HG03025 (cell line): ENCODE measurements around the gene KRTAP2-2.
"Not testable (repeated sequence)": the region's sequence is repeated elsewhere in the genome, so short reads cannot be mapped to it uniquely, and the experiment has no call there.

Source experiments
- ATAC-seq: cut with Tn5 transposase; IDR thresholded peaks from one replicate; pipeline ENCODE4 v1.9.1; 2021; ENCODE audit warnings: mild to moderate bottlenecking, moderate library complexity; ENCODE audit not compliant: unreplicated experiment, low FRiP score

KRTAP2-2 gene

GRCh38 chr17:41065016-41065689 lies 10.1 kb upstream of the KRTAP2-2 start:
- ATAC-seq: not testable (repeated sequence)

- ATAC-seq: no peak
Measured at GRCh38 chr17:41064301-41064700, 9.3 kb upstream of the KRTAP2-2 start.

DNA sequence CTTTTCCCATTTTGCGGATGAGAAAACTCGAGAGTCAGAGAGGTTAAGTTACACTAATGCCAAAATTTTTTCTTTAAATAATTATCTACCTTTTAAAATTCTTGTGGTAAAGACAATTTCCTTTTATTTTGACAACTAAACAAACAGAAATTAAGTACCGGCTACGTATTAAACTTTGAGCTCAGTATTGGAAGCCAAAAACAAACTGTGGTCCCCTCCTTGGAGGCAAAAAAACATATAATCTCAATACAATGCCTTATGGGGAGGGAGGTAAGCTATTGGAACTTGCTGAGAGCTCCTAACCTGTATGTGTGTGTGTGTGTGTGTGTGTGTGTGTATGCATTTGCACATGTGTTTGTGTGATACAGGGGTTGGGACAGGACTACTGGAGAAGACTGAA lies 8.4 kb upstream of the KRTAP2-2 start:
- ATAC-seq: no peak

DNA sequence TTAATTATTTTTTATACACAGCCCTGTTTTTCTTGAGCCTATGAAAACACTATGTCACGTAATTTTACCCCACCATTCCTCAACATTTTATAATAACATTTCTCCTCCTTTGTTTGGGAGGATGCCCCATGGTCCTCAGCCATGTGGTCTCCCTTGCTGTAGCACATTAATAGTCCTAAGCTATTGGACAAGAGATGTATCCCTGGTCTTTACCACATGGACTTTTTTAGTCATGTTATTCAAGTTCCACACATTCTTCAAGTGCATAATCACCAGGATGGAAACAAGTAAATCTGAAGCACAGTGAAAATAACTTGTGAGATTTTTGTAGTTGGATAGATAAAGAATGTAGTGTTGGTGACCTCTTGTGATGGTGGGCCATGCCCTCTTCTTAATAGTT lies 6.9 kb upstream of the KRTAP2-2 start:
- no peak for ATAC-seq

DNA sequence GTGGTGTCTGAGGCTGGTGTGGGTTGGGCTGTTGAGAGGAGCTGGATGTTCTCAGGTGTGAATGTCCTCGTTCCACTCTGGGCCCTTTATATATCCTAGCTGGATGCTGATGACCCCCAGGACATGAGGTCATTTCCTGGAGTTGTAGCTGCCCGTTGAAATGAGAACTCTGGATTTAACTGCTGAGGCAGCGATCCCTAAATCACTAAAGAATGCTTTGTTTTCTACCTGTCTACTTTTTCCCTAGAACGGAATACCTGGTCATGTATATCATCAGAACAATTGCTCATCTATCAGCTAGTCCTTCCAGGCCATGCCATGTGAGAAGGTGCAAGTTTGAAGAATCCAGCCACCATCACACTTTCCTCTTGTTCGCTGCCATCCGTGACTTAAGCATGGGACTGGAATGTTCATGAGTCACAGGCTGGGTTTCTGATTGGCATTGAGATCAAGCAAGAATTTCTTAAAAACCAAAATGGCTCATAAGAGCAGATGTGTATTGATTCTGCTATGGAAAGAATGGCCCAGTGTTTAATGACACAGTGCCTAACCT lies 5.1 kb upstream of the KRTAP2-2 start, which contains the start of gene KRTAP2-3:
Gene KRTAP2-3 (minus strand): TSS at position 63 of the 553 bp plus-strand sequence. CDS start 64 bp downstream, outside the sequence.
- ATAC-seq: no peak

- not testable (repeated sequence) for ATAC-seq
Measured at GRCh38 chr17:41059276-41060051, 4.4 kb upstream of the KRTAP2-2 start.

- no peak for ATAC-seq
Measured at GRCh38 chr17:41058741-41059140, 3.7 kb upstream of the KRTAP2-2 start.

DNA sequence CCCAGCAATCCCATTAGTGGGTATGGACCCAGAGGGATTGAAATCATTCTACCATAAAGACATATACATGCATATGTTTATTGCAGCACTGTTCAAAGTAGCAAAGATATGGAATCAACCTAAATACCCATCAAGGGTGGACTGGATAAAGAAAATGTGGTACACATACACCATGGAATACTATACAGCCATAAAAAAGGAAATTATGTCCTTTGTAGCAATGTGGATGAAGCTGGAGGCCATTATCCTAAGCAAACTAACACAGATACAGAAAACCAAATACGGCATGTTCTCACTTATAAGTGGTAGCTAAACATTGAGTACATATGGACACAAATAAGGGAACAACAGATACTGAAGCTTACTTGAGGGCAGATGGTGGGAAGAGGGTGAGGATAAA lies 2.5 kb upstream of the KRTAP2-2 start:
- no peak for ATAC-seq

- ATAC-seq: not testable (repeated sequence)
Measured at GRCh38 chr17:41054556-41054955, 474 bp downstream of the KRTAP2-2 start.

- no peak for ATAC-seq
Measured at GRCh38 chr17:41054025-41054424, 1.0 kb downstream of the KRTAP2-2 start.

DNA sequence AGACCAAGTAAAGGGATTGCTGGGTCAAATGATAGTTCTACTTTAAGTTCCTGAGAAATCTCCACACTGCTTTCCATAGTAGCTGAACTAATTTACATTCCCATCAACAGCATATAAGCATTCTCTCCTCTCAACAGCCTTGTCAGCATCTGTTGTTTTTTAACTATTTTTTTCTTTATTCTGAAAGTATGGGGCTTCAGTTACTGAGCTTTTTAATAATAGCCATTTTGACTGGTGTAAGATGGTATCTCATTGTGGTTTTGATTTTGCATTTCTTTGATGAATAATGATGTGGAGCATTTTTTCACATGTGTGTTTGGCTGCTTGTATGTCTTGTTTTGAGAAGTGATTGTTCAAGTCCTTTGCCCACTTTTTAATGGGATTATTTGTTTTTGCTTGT lies 2.5 kb downstream of the KRTAP2-2 start:
- ATAC-seq: no peak

- ATAC-seq: no peak
Measured at GRCh38 chr17:41049110-41049509, 5.9 kb downstream of the KRTAP2-2 start.

DNA sequence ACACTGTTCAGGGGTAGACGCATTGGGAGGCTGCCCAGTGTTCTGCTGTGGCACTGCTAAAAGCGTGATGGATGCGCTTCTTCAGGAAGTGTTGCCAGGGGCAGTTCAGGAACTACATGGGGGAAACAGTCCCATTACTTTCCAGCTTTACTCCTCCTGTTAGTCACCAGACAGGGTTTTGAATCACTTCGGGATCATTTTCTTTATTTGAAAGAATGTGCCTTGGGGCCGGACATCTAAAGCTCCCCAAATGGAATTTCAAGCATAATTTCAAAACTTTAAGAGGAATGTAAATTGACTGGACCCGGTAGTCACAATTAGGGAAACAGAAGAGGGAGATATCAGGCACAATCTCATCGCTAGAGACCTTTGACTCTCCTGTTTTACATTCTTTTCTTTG lies 6.6 kb downstream of the KRTAP2-2 start:
- no peak for ATAC-seq

DNA sequence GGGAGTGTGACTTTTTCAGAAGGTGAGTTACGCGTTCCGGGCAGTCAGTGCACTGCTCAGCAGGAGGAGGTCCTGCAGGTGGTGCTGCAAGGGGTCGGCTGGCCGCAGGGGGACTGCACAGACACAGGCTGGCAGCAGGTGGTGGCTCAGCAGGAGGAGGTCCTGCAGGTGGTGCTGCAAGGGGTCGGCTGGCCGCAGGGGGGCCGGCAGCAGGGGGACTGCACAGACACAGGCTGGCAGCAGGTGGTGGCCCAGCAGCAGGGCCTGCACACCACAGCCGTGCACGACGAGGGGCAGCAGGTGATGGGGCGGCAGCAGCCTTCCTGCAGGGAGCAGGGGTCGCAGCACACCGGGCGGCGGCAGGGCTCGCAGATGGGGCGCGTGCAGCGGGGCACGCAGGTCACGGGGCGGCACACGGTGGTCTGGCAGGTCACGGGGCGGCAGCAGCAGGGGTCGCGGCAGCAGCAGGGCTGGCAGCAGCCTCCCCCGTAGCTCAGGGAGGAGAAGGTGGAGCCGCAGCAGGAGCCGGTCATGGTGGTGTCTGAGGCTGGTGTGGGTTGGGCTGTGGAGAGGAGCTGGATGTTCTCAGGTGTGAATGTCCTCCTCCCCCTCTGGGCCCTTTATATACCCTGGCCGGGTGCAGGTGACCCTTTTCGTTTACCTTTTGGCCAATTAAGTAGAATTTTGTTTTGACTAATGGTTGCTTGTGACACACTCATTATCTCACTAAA lies 8.1 kb downstream of the KRTAP2-2 start, which contains the start of gene KRTAP2-1:
Gene KRTAP2-1 (minus strand): TSS at position 582 of the 731 bp plus-strand sequence. CDS start 49 bp downstream, at position 533.
- ATAC-seq: not testable (repeated sequence)

DNA sequence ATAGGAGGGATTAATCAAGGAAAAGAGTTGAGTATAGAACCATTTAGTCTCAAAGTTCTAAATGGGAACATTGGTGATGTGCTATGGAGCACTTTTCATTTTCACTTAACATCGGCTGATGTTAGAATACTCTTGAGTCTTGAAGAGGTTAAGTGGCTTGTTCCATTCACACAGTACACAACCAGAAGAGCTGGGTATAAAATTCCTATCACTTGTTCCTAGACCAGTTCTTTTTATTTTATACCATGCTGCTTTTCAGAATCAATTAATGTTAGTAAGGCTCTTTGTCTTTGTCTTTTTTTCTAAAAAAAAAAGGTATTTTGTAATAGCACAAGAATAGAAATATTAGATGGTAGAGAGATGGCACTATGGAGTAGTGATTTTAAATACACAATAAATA lies 12.1 kb downstream of the KRTAP2-2 start:
- no peak for ATAC-seq

GRCh38 chr17:41040783-41041571 lies 14.1 kb downstream of the KRTAP2-2 start, which contains the start of gene KRTAP1-1:
Gene KRTAP1-1, minus strand, starts transcription at chr17:41041450. Its CDS starts 53 bp downstream, at chr17:41041397.
- ATAC-seq: not testable (repeated sequence)

DNA sequence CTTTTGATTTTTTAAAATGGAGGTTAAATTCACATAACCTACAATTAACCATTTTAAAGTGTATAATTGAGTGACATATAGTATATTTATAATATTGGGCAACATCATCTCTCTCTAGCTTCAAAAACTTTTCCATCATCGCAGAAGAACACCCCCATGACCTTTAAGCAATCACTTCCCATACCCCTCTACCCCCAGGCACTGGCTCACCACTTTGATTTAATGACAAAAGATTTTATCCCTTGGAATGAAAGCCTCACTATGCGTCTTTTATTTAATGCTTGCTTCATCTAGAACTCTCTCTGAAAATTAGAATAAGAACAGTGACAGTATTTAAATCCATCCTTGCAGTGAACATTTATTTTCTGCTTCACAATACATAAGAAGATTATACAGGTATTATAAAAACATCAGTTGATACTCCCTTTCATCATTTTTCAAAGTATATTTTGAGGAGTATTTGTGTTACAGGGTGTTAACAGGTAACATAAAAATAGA lies 17.1 kb downstream of the KRTAP2-2 start:
- ATAC-seq: no peak

GRCh38 chr17:41034346-41034935 lies 20.6 kb downstream of the KRTAP2-2 start, which contains the start of gene KRTAP1-3:
Gene KRTAP1-3, minus strand, starts transcription at chr17:41034874. Its CDS starts 53 bp downstream, at chr17:41034821.
- ATAC-seq: not testable (repeated sequence)

DNA sequence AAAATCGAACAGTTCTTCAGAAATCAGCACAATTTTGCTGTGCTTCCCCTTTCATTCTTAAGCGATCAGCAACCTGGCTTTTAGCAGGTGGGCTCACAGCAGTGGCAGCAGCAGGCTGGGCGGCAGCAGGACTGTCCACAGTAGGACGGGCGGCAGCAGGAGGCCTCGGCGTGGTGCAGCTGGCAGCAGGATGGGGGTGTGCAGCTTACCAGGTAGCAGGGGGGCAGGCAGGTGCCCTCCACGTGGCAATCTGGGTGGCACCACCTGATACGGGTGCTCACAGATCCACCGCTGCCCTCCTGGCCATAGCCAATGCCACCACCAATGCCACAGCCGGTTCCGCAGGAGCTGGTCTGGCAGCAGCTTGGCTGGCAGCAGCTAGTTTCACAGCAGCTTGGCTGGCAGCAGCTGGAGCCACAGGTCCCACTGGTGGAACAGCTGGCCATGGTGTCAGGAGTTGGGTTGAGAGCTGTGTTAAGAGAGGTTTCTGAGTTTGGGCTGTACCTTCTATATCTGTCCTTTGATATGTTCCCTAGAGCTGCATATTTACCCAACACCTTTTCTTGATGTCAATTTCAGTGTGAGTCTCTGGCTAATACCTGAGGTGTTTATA lies 25.3 kb downstream of the KRTAP2-2 start, which contains the start of gene KRTAP1-4:
Gene KRTAP1-4 (minus strand): TSS at position 563 of the 613 bp plus-strand sequence. CDS start 117 bp downstream, at position 446.
- no peak for ATAC-seq
